ENCODE data around the gene ERBB2. TPM values are rescaled to one million over a fixed set of nuclear protein-coding genes. Genes with fewer than 3 reads are reported as not detected.

Gene ERBB2
- total and polyA plus RNA-seq, 2 of the 8 experiments (the other 6 are each of a cell fraction or from before 2014, with no cell fraction given), result 183 to 394 TPM

DNA sequence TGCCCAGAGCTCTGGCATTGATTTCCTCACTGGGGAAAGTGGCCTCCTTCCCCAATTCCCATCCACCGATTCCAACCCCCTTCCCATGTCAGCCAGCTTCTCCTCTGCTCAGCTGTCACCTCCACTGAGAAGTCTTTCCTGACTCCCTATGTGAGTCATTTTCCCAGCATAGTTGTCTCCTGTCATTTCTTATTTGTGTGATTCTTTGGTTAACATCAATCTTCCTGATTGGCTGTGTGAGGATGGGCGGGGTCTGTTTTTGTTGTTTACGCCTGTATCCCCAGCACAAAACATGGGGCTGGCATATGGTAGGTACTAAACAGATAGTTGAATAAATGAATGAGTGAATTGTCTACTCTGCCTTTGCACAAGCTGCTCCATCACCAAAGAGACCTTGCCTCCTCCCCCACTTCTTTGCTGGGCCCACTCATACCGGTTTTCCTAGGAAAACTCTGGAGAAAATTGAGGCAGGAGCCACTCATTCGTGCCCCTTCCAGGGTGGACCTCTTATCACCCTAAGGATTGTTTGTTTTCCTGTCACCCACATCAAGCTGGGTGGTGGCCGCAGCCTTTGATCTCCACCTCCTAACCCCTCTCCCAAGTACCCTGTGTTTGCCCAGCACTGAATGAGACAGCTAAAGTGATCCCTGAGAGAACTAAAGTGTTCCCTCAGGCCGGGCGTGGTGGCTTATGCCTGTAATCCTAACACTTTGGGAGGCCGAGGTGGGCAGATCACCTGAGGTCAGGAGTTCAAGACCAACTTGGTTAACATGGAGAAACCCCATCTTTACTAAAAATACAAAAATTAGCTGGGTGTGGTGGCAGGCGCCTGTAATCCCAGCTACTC, 36.7 kb downstream of the ERBB2 start (continued):
- TF ChIP-seq RFX5 (IDR thresholded peaks at IDR 0.05; ENCODE audit: borderline replicate concordance, low read depth, low read length) (no peak), TBP (IDR thresholded peaks at IDR 0.05; ENCODE audit: low read depth, low read length) (no peak), TAF1 (IDR thresholded peaks at IDR 0.05; ENCODE audit: low read depth, low read length) (no peak), SP1 (IDR thresholded peaks at IDR 0.05; ENCODE audit: low read depth, low read length) (no peak), CEBPB (IDR thresholded peaks at IDR 0.05; ENCODE audit: low read depth, low read length) (no peak), SIRT6 (IDR thresholded peaks at IDR 0.05; ENCODE audit: low read length) (no peak), CTBP2 (IDR thresholded peaks at IDR 0.05; ENCODE audit: borderline replicate concordance, insufficient read depth, insufficient read length, low read length) (no peak)
- TF ChIP-seq, protein P1, sequence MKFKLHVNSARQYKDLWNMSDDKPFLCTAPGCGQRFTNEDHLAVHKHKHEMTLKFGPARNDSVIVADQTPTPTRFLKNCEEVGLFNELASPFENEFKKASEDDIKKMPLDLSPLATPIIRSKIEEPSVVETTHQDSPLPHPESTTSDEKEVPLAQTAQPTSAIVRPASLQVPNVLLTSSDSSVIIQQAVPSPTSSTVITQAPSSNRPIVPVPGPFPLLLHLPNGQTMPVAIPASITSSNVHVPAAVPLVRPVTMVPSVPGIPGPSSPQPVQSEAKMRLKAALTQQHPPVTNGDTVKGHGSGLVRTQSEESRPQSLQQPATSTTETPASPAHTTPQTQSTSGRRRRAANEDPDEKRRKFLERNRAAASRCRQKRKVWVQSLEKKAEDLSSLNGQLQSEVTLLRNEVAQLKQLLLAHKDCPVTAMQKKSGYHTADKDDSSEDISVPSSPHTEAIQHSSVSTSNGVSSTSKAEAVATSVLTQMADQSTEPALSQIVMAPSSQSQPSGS (IDR thresholded peaks at IDR 0.05; ENCODE audit: low read length), result no peak
